ENCODE data around the gene ZNF565. TPM values are rescaled to one million over a fixed set of nuclear protein-coding genes. Genes with fewer than 3 reads are reported as not detected.
"Not testable (repeated sequence)": the region's sequence is repeated elsewhere in the genome, so short reads cannot be mapped to it uniquely, and the experiment has no call there.

Gene ZNF565
- polyA plus RNA-seq, 2 of the 4 experiments (the other 2 are of a cell fraction) = 4.5 to 5.6 TPM

GRCh38 chr19:36136964-36137686 is 77.3 kb downstream of the ZNF565 start (continued):
- TF ChIP-seq EHMT2 (IDR thresholded peaks at IDR 0.05; ENCODE audit: low read depth) (no peak), E2F6 (IDR thresholded peaks at IDR 0.05; ENCODE audit: borderline replicate concordance, low read depth) (no peak), MAX (IDR thresholded peaks at IDR 0.05) (peak; percentile 83), PBX3 (IDR thresholded peaks at IDR 0.05) (no peak), JUNB (IDR thresholded peaks at IDR 0.05) (peak; percentile 43; the same call in 1 of the 2 replicates), CBX2 (IDR thresholded peaks at IDR 0.05; ENCODE audit: borderline replicate concordance, low read depth) (no peak), ZSCAN20 (CRISPR knock-in tag; IDR thresholded peaks at IDR 0.05) (no peak), SMC3 (IDR thresholded peaks at IDR 0.05) (no peak), SREBF2 (IDR thresholded peaks at IDR 0.05) (no peak)

GRCh38 chr19:36134867-36135266 is 79.6 kb downstream of the ZNF565 start:
- H3K4me2 ChIP-seq; ATAC-seq; H3K4me3 ChIP-seq; FAIRE-seq; DNase-seq (ENCODE audit: low read depth in 1 of 2, low spot score in 1 of 2); H3K9me3 ChIP-seq: not testable (repeated sequence)
- ChIA-PET POLR2A (interaction anchor here (0.5 to 0.6 kb wide), 2 partner anchors 20 to 77 kb away, joined by 3 read pairs; partner anchors contain the start of genes POLR2I and TBCB), CTCF (interaction anchor here (0.6 to 6.7 kb wide), 5 partner anchors 10 to 1716 kb away, joined by 3 to 75 read pairs (median 4); no protein-coding TSS in a partner anchor)
- Histone ChIP-seq H3K27ac (peak overlapping the region in 1 of 2 experiments; percentile 93; a peak in 4 of 6 replicates), H3K4me1 (peaks cover 46% of the 10 kb centered on the region)
- WGBS (ENCODE audit: missing lambda C conversion rate) = 92% methylated on average over 4 of the region's 4 CpGs

Small RNA genes lying within 50 kb of the gene (small RNA-seq; reads per million reads assigned to genes)
- 0 reads per million in 6 experiments for gene RF00019

Other genes with a start within 250 kb of the ZNF565 start
- gene SDHAF1, start 219.5 kb downstream of the ZNF565 start, polyA plus RNA-seq (2011; rRNA removed) = 22.8 and 25.3 TPM in 2 replicates
- gene SDHAF1, start 219.5 kb downstream of the ZNF565 start, polyA plus RNA-seq (2017; fragmentation: RNase III; extraction: RNeasy Plus Mini Kit Qiagen cat#74134 plus additional on column Dnase treatment) = 22.6 to 27.1 TPM (median 23.2 TPM) in 3 replicates
- gene SYNE4, start 205.9 kb downstream of the ZNF565 start, polyA plus RNA-seq (2011; rRNA removed) = 0.56 and 0.60 TPM in 2 replicates
- 0.37 to 0.49 TPM (median 0.44 TPM) in 3 replicates for gene SYNE4, start 205.9 kb downstream of the ZNF565 start, polyA plus RNA-seq (2017; fragmentation: RNase III; extraction: RNeasy Plus Mini Kit Qiagen cat#74134 plus additional on column Dnase treatment)
- gene ALKBH6, start 200.5 kb downstream of the ZNF565 start, polyA plus RNA-seq (2011; rRNA removed) = 27.5 and 34.2 TPM in 2 replicates
- gene ALKBH6, start 200.5 kb downstream of the ZNF565 start, polyA plus RNA-seq (2017; fragmentation: RNase III; extraction: RNeasy Plus Mini Kit Qiagen cat#74134 plus additional on column Dnase treatment) = 40.4 to 47.1 TPM (median 46.4 TPM) in 3 replicates
- gene CLIP3, start 181.8 kb downstream of the ZNF565 start, polyA plus RNA-seq (2011; rRNA removed) = 1.1 and 1.4 TPM in 2 replicates
- 1.3 to 1.9 TPM (median 1.5 TPM) in 3 replicates for gene CLIP3, start 181.8 kb downstream of the ZNF565 start, polyA plus RNA-seq (2017; fragmentation: RNase III; extraction: RNeasy Plus Mini Kit Qiagen cat#74134 plus additional on column Dnase treatment)
- gene THAP8, start 160.4 kb downstream of the ZNF565 start, polyA plus RNA-seq (2011; rRNA removed) = 3.1 and 3.2 TPM in 2 replicates
- gene THAP8, start 160.4 kb downstream of the ZNF565 start, polyA plus RNA-seq (2017; fragmentation: RNase III; extraction: RNeasy Plus Mini Kit Qiagen cat#74134 plus additional on column Dnase treatment) = 7.0 to 7.5 TPM (median 7.5 TPM) in 3 replicates
- gene WDR62, start 159.8 kb downstream of the ZNF565 start, polyA plus RNA-seq (2011; rRNA removed) = 15.5 and 16.0 TPM in 2 replicates
- 30.9 to 34.1 TPM (median 32.9 TPM) in 3 replicates for gene WDR62, start 159.8 kb downstream of the ZNF565 start, polyA plus RNA-seq (2017; fragmentation: RNase III; extraction: RNeasy Plus Mini Kit Qiagen cat#74134 plus additional on column Dnase treatment)
- gene OVOL3, start 103.5 kb downstream of the ZNF565 start, polyA plus RNA-seq (2011; rRNA removed) = not detected in 2 replicates
- 0.14 to 0.63 TPM (median 0.31 TPM) in 3 replicates for gene OVOL3, start 103.5 kb downstream of the ZNF565 start, polyA plus RNA-seq (2017; fragmentation: RNase III; extraction: RNeasy Plus Mini Kit Qiagen cat#74134 plus additional on column Dnase treatment)
- gene POLR2I, start 99.8 kb downstream of the ZNF565 start, polyA plus RNA-seq (2011; rRNA removed) = 107 and 123 TPM in 2 replicates
- gene POLR2I, start 99.8 kb downstream of the ZNF565 start, polyA plus RNA-seq (2017; fragmentation: RNase III; extraction: RNeasy Plus Mini Kit Qiagen cat#74134 plus additional on column Dnase treatment) = 264 to 284 TPM (median 277 TPM) in 3 replicates
- 384 and 395 TPM in 2 replicates for gene TBCB, start 99.2 kb downstream of the ZNF565 start, polyA plus RNA-seq (2011; rRNA removed)
- gene TBCB, start 99.2 kb downstream of the ZNF565 start, polyA plus RNA-seq (2017; fragmentation: RNase III; extraction: RNeasy Plus Mini Kit Qiagen cat#74134 plus additional on column Dnase treatment) = 352 to 400 TPM (median 397 TPM) in 3 replicates
- 1,014 and 1,236 TPM in 2 replicates for gene CAPNS1, start 74.6 kb downstream of the ZNF565 start, polyA plus RNA-seq (2011; rRNA removed)
- 1,540 to 1,639 TPM (median 1,551 TPM) in 3 replicates for gene CAPNS1, start 74.6 kb downstream of the ZNF565 start, polyA plus RNA-seq (2017; fragmentation: RNase III; extraction: RNeasy Plus Mini Kit Qiagen cat#74134 plus additional on column Dnase treatment)
- not detected in 2 replicates for gene COX7A1, start 62.2 kb downstream of the ZNF565 start, polyA plus RNA-seq (2011; rRNA removed)
- not detected in 3 replicates for gene COX7A1, start 62.2 kb downstream of the ZNF565 start, polyA plus RNA-seq (2017; fragmentation: RNase III; extraction: RNeasy Plus Mini Kit Qiagen cat#74134 plus additional on column Dnase treatment)
- 293 and 362 TPM in 2 replicates for gene ZNF146, start 441 bp upstream of the ZNF565 start, polyA plus RNA-seq (2011; rRNA removed)
- 157 to 197 TPM (median 162 TPM) in 3 replicates for gene ZNF146, start 441 bp upstream of the ZNF565 start, polyA plus RNA-seq (2017; fragmentation: RNase III; extraction: RNeasy Plus Mini Kit Qiagen cat#74134 plus additional on column Dnase treatment)
- gene ZFP14, start 164.5 kb upstream of the ZNF565 start, polyA plus RNA-seq (2011; rRNA removed) = 5.8 and 7.1 TPM in 2 replicates
- 3.3 to 3.8 TPM (median 3.4 TPM) in 3 replicates for gene ZFP14, start 164.5 kb upstream of the ZNF565 start, polyA plus RNA-seq (2017; fragmentation: RNase III; extraction: RNeasy Plus Mini Kit Qiagen cat#74134 plus additional on column Dnase treatment)
- gene ZFP82, start 204.0 kb upstream of the ZNF565 start, polyA plus RNA-seq (2011; rRNA removed) = 5.9 and 6.7 TPM in 2 replicates
- gene ZFP82, start 204.0 kb upstream of the ZNF565 start, polyA plus RNA-seq (2017; fragmentation: RNase III; extraction: RNeasy Plus Mini Kit Qiagen cat#74134 plus additional on column Dnase treatment) = 3.1 to 3.7 TPM (median 3.7 TPM) in 3 replicates

All from A549 (cell line).